ENCODE data around the gene NTM.

DNA sequence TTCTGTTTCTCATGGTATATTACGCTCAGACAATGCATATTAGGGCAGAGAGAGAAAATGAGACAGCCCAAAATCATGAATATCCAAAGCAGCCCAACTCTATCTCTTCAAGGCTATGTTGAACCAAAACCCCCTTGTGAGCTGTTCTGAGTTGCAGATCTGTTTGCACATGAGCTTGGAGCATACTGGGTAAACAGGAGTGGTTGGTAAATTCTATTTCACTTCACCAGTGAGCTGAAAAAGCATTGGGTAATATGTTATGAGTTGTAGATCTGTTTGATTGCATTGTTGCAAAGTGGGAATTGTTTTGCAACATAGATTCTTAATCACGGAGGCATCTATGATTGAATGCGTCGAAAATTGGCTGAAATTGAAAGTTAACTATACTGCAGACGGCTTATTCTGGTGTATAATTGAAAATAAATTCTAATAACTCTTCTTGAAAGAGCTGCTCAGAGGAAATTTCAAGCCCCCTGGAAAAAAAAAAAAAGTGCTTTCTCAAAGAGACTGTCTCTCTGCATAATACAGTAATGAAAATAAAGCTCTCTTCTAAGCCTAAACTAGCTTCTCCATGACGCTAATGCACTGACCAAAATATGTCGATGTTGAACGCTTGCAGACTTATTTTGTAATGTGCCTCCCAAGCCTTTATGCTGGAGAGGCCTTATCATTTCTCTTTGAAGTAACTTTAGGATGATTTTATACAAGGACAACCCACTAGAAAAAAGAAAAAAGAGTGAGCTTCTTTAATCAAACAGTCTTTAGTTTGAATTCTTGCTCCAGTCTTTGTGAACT lies 263.7 kb downstream of the NTM start:
- TF ChIP-seq, protein P1, sequence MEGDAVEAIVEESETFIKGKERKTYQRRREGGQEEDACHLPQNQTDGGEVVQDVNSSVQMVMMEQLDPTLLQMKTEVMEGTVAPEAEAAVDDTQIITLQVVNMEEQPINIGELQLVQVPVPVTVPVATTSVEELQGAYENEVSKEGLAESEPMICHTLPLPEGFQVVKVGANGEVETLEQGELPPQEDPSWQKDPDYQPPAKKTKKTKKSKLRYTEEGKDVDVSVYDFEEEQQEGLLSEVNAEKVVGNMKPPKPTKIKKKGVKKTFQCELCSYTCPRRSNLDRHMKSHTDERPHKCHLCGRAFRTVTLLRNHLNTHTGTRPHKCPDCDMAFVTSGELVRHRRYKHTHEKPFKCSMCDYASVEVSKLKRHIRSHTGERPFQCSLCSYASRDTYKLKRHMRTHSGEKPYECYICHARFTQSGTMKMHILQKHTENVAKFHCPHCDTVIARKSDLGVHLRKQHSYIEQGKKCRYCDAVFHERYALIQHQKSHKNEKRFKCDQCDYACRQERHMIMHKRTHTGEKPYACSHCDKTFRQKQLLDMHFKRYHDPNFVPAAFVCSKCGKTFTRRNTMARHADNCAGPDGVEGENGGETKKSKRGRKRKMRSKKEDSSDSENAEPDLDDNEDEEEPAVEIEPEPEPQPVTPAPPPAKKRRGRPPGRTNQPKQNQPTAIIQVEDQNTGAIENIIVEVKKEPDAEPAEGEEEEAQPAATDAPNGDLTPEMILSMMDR (IDR thresholded peaks at IDR 0.05 in 8 of 11, conservative IDR thresholded peaks at IDR 0.05 in 3 of 11): no peak
- no peak for TF ChIP-seq POLR2A (IDR thresholded peaks at IDR 0.05)

All from spleen (tissue), 7 donors.